Neutrophil (primary cell): ENCODE measurements around the gene PODXL.

Experiments
- H3K27ac ChIP-seq: fragments of 200-600 bp; sonication (generic); 2 replicates; pipeline ENCODE4 v1.5.1; 2016; ENCODE audit warnings: mild to moderate bottlenecking, moderate library complexity
- H3K27me3 ChIP-seq: fragments of 200-600 bp; sonication (generic); 2 replicates; pipeline ENCODE4 v1.6.0; 2016; ENCODE audit warnings: mild to moderate bottlenecking
- H3K36me3 ChIP-seq: fragments of 200-600 bp; sonication (generic); 2 replicates; pipeline ENCODE4 v1.5.1; 2017
- H3K4me1 ChIP-seq, 2 experiments: fragments of 200-600 bp in 1 of 2; sonication (generic) in 1 of 2; 1 replicate in 1 of 2; 2 replicates in 1 of 2; pipeline versions ENCODE4 v1.5.1 to v1.6.1; 2013 to 2016; ENCODE audit warnings: low read depth in 1 of 2, low read length in 1 of 2, mild to moderate bottlenecking in 1 of 2, moderate library complexity in 1 of 2; ENCODE audit not compliant: control insufficient read depth in 1 of 2, insufficient read depth in 1 of 2
- H3K4me3 ChIP-seq, 2 experiments: fragments of 200-600 bp in 1 of 2; sonication (generic) in 1 of 2; 1 replicate in 1 of 2; 2 replicates in 1 of 2; pipeline ENCODE4 v1.5.1; 2013 to 2016; ENCODE audit warnings: low read depth in 1 of 2, low read length in 1 of 2, mild to moderate bottlenecking in 1 of 2, moderate library complexity in 1 of 2
- H3K9me3 ChIP-seq: fragments of 200-600 bp; sonication (generic); 2 replicates; pipeline ENCODE4 v1.5.1; 2016
- TF ChIP-seq, protein P1 (sequence below): fragments of 200-600 bp; sonication (generic); IDR thresholded peaks from 2 replicates; pipeline ENCODE4 v1.5.1; 2016; ENCODE audit warnings: antibody characterized with exemption

PODXL gene

DNA sequence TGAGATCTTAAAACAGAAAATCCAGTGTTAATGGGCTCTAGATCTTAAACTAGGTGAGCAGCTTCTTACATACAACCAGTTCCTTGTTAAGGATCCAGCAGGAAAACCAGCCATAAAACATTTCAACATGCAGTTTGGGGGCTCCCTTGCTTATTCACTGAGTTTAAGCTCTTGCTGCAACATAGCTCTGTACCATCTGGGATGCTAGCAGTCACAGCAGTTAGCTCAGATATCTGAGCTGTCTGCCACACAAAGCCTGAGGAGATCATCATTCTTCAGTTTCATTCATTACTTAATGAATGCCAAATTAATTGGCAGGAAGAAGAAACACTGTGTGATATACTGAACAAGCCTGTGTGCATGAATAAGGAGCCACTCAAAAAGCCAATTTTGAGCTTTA lies 62.8 kb downstream of the PODXL start:
- TF ChIP-seq, protein P1, sequence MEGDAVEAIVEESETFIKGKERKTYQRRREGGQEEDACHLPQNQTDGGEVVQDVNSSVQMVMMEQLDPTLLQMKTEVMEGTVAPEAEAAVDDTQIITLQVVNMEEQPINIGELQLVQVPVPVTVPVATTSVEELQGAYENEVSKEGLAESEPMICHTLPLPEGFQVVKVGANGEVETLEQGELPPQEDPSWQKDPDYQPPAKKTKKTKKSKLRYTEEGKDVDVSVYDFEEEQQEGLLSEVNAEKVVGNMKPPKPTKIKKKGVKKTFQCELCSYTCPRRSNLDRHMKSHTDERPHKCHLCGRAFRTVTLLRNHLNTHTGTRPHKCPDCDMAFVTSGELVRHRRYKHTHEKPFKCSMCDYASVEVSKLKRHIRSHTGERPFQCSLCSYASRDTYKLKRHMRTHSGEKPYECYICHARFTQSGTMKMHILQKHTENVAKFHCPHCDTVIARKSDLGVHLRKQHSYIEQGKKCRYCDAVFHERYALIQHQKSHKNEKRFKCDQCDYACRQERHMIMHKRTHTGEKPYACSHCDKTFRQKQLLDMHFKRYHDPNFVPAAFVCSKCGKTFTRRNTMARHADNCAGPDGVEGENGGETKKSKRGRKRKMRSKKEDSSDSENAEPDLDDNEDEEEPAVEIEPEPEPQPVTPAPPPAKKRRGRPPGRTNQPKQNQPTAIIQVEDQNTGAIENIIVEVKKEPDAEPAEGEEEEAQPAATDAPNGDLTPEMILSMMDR, result no peak
- H3K27ac ChIP-seq, result no peak overlapping the region
- no peak overlapping the region for H3K4me3 ChIP-seq
- H3K9me3 ChIP-seq, result no peaks in the 10 kb centered on the region
- H3K4me1 ChIP-seq, result no peaks in the 10 kb centered on the region
- no peaks in the 10 kb centered on the region for H3K27me3 ChIP-seq
- H3K36me3 ChIP-seq, result peaks cover 27% of the 10 kb centered on the region

DNA sequence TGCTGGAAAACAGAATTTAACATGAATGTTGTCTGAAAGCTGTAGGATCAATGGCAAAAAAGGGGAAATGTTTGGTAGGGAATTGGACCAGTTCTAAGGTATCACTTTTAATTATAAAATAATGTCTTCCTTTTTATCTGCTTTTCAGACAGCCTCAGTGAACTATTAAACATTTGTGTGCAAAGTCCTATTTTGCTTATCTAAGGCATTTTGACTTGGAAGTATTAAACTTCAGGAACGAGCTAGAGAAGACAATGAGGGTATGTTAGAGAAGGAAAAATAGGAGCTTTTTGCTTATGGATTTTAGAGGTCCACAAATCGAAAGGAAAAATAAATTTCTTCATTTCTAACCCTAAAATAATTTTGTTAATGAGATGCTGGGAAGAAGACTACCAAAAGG lies 63.3 kb downstream of the PODXL start:
- Histone ChIP-seq H3K36me3 (peaks cover 30% of the 10 kb centered on the region), H3K27me3 (no peaks in the 10 kb centered on the region), H3K4me1 (no peaks in the 10 kb centered on the region), H3K9me3 (no peaks in the 10 kb centered on the region), H3K27ac (no peak overlapping the region), H3K4me3 (no peak overlapping the region)
- TF ChIP-seq, protein P1, result no peak

DNA sequence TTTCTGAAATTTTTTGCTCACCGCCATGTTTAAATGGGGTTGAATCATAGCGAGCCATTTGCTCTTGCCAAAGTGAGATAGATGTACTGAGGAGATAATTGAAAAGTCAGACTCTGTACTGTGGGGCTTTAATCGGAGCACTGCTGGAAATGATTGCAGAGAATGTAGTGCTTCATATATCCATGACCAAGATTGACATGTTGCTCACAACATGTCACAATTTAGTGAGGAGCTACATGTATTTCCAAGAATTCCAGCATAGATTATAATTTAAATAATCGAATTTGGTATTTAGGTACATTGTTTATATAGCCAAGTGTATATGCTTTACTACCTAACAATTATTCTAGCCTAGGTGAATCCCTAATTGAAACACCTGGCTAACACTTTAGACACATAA lies 66.5 kb downstream of the PODXL start:
- H3K9me3 ChIP-seq, result no peaks in the 10 kb centered on the region
- no peak overlapping the region for H3K4me3 ChIP-seq
- no peak overlapping the region for H3K27ac ChIP-seq
- H3K4me1 ChIP-seq, result no peaks in the 10 kb centered on the region
- no peaks in the 10 kb centered on the region for H3K27me3 ChIP-seq
- TF ChIP-seq, protein P1, result no peak
- H3K36me3 ChIP-seq, result peaks cover 32% of the 10 kb centered on the region

DNA sequence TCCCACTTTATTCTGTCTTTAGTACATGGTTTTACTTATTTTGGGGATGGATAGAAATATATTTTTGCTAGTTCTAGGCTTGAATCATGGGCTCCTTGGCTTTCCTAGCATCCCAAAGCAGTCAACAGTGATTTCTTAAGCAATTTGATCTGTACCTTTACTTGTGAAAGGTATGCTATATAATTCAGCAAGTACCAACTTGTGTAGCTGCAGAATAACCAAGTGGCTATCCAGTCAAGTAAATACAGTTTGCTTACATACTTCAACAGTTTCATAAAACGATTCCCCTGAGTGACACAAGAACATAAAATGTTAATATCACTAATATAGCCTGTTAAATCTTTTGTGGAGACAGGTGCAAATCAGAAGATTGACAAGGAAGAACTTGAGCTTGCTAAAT lies 67.2 kb downstream of the PODXL start:
- peaks cover 32% of the 10 kb centered on the region for H3K36me3 ChIP-seq
- H3K27me3 ChIP-seq, result no peaks in the 10 kb centered on the region
- TF ChIP-seq, protein P1, result no peak
- H3K4me3 ChIP-seq, result no peak overlapping the region
- no peaks in the 10 kb centered on the region for H3K4me1 ChIP-seq
- no peaks in the 10 kb centered on the region for H3K9me3 ChIP-seq
- H3K27ac ChIP-seq, result no peak overlapping the region

DNA sequence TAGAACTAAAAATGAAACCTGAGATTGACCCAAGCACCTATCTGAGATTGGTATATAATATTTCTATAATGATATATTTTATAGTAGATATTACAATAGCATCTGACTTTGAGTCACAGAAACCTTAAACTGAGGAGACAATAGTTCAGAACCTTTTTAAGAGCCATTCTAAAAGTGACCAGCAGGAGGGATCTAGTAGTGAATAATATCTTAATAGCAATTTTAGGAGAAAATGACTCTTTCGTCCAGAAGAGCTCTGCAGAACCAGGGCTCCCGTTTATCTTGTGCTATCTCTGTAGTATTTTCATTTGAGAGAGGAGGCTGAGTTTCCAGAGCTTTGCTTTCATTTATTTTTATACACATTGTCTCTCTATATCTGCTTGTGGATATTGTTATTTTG lies 68.1 kb downstream of the PODXL start:
- Histone ChIP-seq H3K27me3 (no peaks in the 10 kb centered on the region), H3K4me1 (no peaks in the 10 kb centered on the region), H3K9me3 (no peaks in the 10 kb centered on the region), H3K36me3 (peaks cover 35% of the 10 kb centered on the region), H3K27ac (no peak overlapping the region), H3K4me3 (no peak overlapping the region)
- TF ChIP-seq, protein P1, result no peak

DNA sequence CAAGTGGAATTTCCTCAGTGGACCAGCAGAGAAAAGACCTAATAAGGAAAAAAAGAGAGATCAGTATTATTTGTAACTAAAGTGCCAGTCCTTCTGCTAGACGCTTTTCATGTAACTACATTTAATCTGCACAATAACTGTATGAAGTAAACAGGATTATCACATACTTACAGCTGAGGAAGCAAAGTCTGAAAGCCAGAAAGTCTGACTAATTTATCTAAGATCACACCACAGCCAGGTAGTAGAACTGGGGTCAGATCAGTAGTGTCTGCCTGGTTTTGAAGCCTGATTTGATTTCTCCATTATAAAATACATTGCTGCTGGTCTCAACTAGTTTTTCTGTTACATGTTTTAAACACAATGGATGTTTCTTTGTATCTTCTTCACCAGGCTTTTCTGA lies 69.2 kb downstream of the PODXL start:
- TF ChIP-seq, protein P1, result no peak

More for the DNA sequence above, 69.2 kb downstream of the PODXL start:
- H3K36me3 ChIP-seq, result peaks cover 35% of the 10 kb centered on the region
- H3K4me1 ChIP-seq, result no peaks in the 10 kb centered on the region
- no peak overlapping the region for H3K27ac ChIP-seq
- H3K9me3 ChIP-seq, result no peaks in the 10 kb centered on the region
- no peaks in the 10 kb centered on the region for H3K27me3 ChIP-seq
- no peak overlapping the region for H3K4me3 ChIP-seq
